Endothelial cell of umbilical vein (primary cell): ENCODE measurements around the gene TRIM7. TPM values are rescaled to one million over a fixed set of nuclear protein-coding genes. Genes with fewer than 3 reads are reported as not detected.

Source experiments
- BruUV-seq: library from RNA; stranded (reverse); fragments of 400-500 nt; replicated peaks from 2 replicates; lab custom pipeline; 2021; lab: Mats Ljungman, UMichigan
- CTCF ChIA-PET: fragments of 300-600, 350-600 bp; sonication (Branson Sonifier 250); formaldehyde crosslinking; loops from one replicate; lab custom pipeline; 2021; ENCODE audit warnings: antibody characterized with exemption, inconsistent platforms; lab: Charles Lee
- POLR2A ChIA-PET: fragments of 300-600, 350-600 bp; sonication (Branson Sonifier 250); formaldehyde crosslinking; loops from one replicate; lab custom pipeline; 2021; ENCODE audit warnings: antibody characterized with exemption, inconsistent platforms; lab: Charles Lee
- DNase-seq: peaks from one replicate; pipeline ENCODE4 v3.0.0-alpha.2; 2011; ENCODE audit warnings: low read depth, low spot score
- FAIRE-seq: peaks from 2 replicates; lab custom pipeline; 2011; peaks lifted over from hg19 to GRCh38; lab: Jason Lieb, UNC
- H2AFZ ChIP-seq: 2 replicates; pipeline ENCODE4 v1.6.0; 2012; ENCODE audit warnings: low read depth, low read length, control low read depth, inconsistent platforms
- H3K27ac ChIP-seq: 2 replicates; pipeline ENCODE4 v1.5.1; 2011; ENCODE audit warnings: low read depth, mild to moderate bottlenecking, control low read depth, low read length, moderate library complexity; ENCODE audit not compliant: insufficient read depth
- H3K27me3 ChIP-seq, 2 experiments: 2 replicates each; pipeline versions ENCODE4 v1.6.0 to v1.6.1; 2011; ENCODE audit warnings: low read length in 2 of 2, mixed read lengths in 1 of 2; ENCODE audit not compliant: control insufficient read depth in 2 of 2, insufficient read depth in 2 of 2
- H3K36me3 ChIP-seq, 2 experiments: 2 replicates in 1 of 2; 3 replicates in 1 of 2; pipeline ENCODE4 v1.5.1; 2011; ENCODE audit warnings: low read length in 2 of 2, mild to moderate bottlenecking in 1 of 2, moderate library complexity in 1 of 2; ENCODE audit not compliant: control insufficient read depth in 2 of 2, insufficient read depth in 2 of 2; ENCODE audit errors: extremely low read depth in 1 of 2
- H3K4me1 ChIP-seq: 3 replicates; pipeline ENCODE4 v1.5.1; 2011; ENCODE audit warnings: mild to moderate bottlenecking, low read length; ENCODE audit not compliant: control insufficient read depth, insufficient read depth; ENCODE audit errors: extremely low read depth
- H3K4me2 ChIP-seq: 2 replicates; pipeline ENCODE4 v1.6.1; 2011; ENCODE audit warnings: low read length, control low read depth, mixed read lengths; ENCODE audit not compliant: insufficient read depth
- H3K4me3 ChIP-seq, 3 experiments: fragments of 200-600 bp in 1 of 3; sonication (generic), shearing (Covaris generic) in 1 of 3; replicated peaks in 1 of 3; 2 replicates each; pipeline ENCODE4 v1.5.1; 2011 to 2016; ENCODE audit warnings: control low read depth in 3 of 3, low read length in 3 of 3, mild to moderate bottlenecking in 2 of 3, inconsistent platforms in 1 of 3, low read depth in 1 of 3, moderate library complexity in 1 of 3; ENCODE audit not compliant: insufficient read depth in 1 of 3
- H3K79me2 ChIP-seq: 2 replicates; pipeline ENCODE4 v1.6.0; 2012; ENCODE audit warnings: low read length, inconsistent platforms; ENCODE audit not compliant: control insufficient read depth, insufficient read depth
- H3K9ac ChIP-seq: replicated peaks from 2 replicates; pipeline ENCODE3; 2011; ENCODE audit warnings: low read length, control low read depth; ENCODE audit not compliant: insufficient read depth; ENCODE audit errors: extremely low read depth
- H3K9me1 ChIP-seq: replicated peaks from 3 replicates; pipeline ENCODE4 v1.6.0; 2011; ENCODE audit warnings: mild to moderate bottlenecking, low read length; ENCODE audit not compliant: control insufficient read depth, insufficient read depth; ENCODE audit errors: extremely low read depth
- H3K9me3 ChIP-seq: replicated peaks from 2 replicates; pipeline ENCODE4 v1.5.1; 2012; ENCODE audit warnings: low read length, inconsistent platforms; ENCODE audit not compliant: control insufficient read depth, insufficient read depth
- H4K20me1 ChIP-seq: replicated peaks from 2 replicates; pipeline ENCODE3; 2011; ENCODE audit warnings: mild to moderate bottlenecking, low read length; ENCODE audit not compliant: control insufficient read depth, insufficient read depth; ENCODE audit errors: extremely low read depth
- EZH2 ChIP-seq: IDR thresholded peaks from 2 replicates; pipeline ENCODE4 v1.6.1; 2012; ENCODE audit warnings: borderline replicate concordance, low read depth, mild to moderate bottlenecking, moderate library complexity, low read length, inconsistent platforms; ENCODE audit not compliant: severe bottlenecking
- FOS ChIP-seq: IDR thresholded peaks from 2 replicates; pipeline ENCODE4 v1.6.1; 2011; ENCODE audit warnings: mild to moderate bottlenecking, low read length, moderate library complexity, borderline replicate concordance; ENCODE audit not compliant: insufficient read depth
- GATA2 ChIP-seq: IDR thresholded peaks from 2 replicates; pipeline ENCODE4 v1.7.0; 2011; ENCODE audit warnings: low read depth, mild to moderate bottlenecking, moderate library complexity, mixed read lengths, low read length; ENCODE audit not compliant: insufficient read length, insufficient read depth
- JUN ChIP-seq: IDR thresholded peaks from 2 replicates; pipeline ENCODE4 v1.6.1; 2011; ENCODE audit warnings: borderline replicate concordance, low read depth; ENCODE audit not compliant: insufficient read length, insufficient read depth
- POLR2A ChIP-seq: IDR thresholded peaks from 2 replicates; pipeline ENCODE4 v1.6.1; 2012; ENCODE audit warnings: low read depth, mild to moderate bottlenecking, control low read depth, low read length
- POLR2AphosphoS5 ChIP-seq: IDR thresholded peaks from 2 replicates; pipeline ENCODE4 v1.6.1; 2012; ENCODE audit warnings: low read depth, mild to moderate bottlenecking, control low read depth, low read length, moderate library complexity; ENCODE audit not compliant: insufficient read depth
- dilution Hi-C: fragments of 300-500 bp; cut with MboI; formaldehyde crosslinking; loops from one replicate; pipeline ENCODE4 v1.15.0; 2019; ENCODE audit warnings: low sequenced_read_pairs; ENCODE audit not compliant: extremely low pct_ligation_motif_present
- intact Hi-C: fragments of 100-400 bp; cut with micrococcal nuclease; formaldehyde crosslinking; loops from one replicate; pipeline ENCODE4 v1.10.0; 2022
- polyA plus RNA-seq, 4 experiments: library from polyadenylated mRNA; depleted of rRNA in 3 of 4; stranded (reverse) in 3 of 4; unstranded in 1 of 4; fragments of >200 nt; gene quantifications; 2 replicates each; pipeline versions ENCODE4 v1.2.1 to v1.2.3, GENCODE V29; 2011 to 2012; ENCODE audit warnings: missing spikeins in 1 of 4
- total RNA-seq: library from RNA; stranded (reverse); gene quantifications from 2 replicates; pipeline ENCODE4 v1.2.3, GENCODE V29; 2021
- TF ChIP-seq, protein P1 (sequence below): IDR thresholded peaks from 2 replicates; pipeline ENCODE4 v1.6.1; 2011; ENCODE audit not compliant: insufficient read depth, insufficient read length
- TF ChIP-seq, protein P2 (sequence below), 2 donors: IDR thresholded peaks; 1 replicate in 1 of 2; 2 replicates in 1 of 2; pipeline ENCODE4 v1.5.1; 2011; ENCODE audit warnings: low read length in 2 of 2, mild to moderate bottlenecking in 2 of 2, moderate library complexity in 2 of 2, control low read depth in 1 of 2, inconsistent platforms in 1 of 2, low read depth in 1 of 2; ENCODE audit not compliant: insufficient read depth in 1 of 2; ENCODE audit errors: extremely low read depth in 1 of 2

TRIM7 gene
- total and polyA plus RNA-seq, 2 donors (not counting 3 experiments of a cell fraction or from before 2014, with no cell fraction given), result 2.7 to 3.4 TPM

DNA sequence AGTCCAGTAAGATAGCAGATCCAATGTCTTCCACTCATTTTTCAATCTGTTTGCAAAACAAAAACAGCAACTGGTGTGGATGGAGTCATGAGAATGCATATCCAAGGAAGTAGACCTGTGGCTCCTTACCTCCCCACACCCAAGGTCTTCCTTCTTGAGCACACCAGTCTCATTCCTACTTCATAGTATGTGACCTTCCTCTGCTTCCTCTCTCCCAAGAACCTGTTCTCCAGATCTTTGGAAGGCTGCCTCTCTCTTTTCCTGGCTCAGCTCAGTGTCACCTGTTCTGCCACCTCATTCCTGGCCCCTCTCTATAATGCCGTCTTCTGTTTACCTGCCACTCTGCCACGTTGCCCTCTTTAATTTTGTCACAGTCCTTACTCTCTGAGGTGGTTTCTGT lies 7.9 kb upstream of the TRIM7 start:
- H3K4me2 ChIP-seq, result no peak overlapping the region
- H3K9ac ChIP-seq, result no peak overlapping the region
- no peak overlapping the region for H2AFZ ChIP-seq
- H3K4me1 ChIP-seq, result peaks cover 9% of the 10 kb centered on the region
- no peaks in the 10 kb centered on the region for H3K36me3 ChIP-seq
- ChIA-PET CTCF (no interaction called here), POLR2A (no interaction called here)
- H3K27me3 ChIP-seq, result peaks cover 0 to 4% of the 10 kb centered on the region in 2 experiments
- H3K4me3 ChIP-seq, result no peak overlapping the region
- no peak overlapping the region for H3K27ac ChIP-seq
- H3K9me1 ChIP-seq, result no peaks in the 10 kb centered on the region
- dilution Hi-C loops, result no loop called here
- DNase-seq, result no peak
- H4K20me1 ChIP-seq, result no peaks in the 10 kb centered on the region
- H3K79me2 ChIP-seq, result no peaks in the 10 kb centered on the region
- TF ChIP-seq, protein P1, sequence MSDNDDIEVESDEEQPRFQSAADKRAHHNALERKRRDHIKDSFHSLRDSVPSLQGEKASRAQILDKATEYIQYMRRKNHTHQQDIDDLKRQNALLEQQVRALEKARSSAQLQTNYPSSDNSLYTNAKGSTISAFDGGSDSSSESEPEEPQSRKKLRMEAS, result no peak
- TF ChIP-seq POLR2A, result no peak
- TF ChIP-seq GATA2, result no peak
- no peak for TF ChIP-seq POLR2AphosphoS5
- FAIRE-seq, result no peak
- no TSS peak for BruUV-seq
- H3K9me3 ChIP-seq, result no peaks in the 10 kb centered on the region
- intact Hi-C loops, result no loop called here

DNA sequence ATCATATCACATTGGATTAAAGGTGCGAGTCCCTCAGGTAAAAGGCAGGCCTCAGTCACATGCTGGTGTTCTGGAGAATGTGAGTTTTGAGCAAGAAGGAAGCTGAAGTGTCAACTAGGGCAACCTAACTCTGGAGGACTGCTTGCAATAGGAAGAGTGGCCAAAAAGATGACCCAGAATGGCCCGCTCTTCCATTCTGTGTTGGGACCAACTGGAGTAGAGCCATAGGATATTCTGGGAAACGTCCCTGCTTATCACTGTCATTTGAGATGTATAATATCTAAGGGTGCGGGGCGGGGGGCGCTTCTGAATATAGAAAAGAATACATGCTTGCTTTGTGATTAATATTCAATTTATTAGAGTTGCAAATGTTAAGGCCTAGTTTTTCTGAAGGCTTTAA lies 7.1 kb upstream of the TRIM7 start:
- H3K9me3 ChIP-seq, result no peaks in the 10 kb centered on the region
- no peak overlapping the region for H3K4me3 ChIP-seq
- intact Hi-C loops, result no loop called here
- no peaks in the 10 kb centered on the region for H3K9me1 ChIP-seq
- dilution Hi-C loops, result no loop called here
- no peak overlapping the region for H3K27ac ChIP-seq
- no peaks in the 10 kb centered on the region for H3K79me2 ChIP-seq
- peaks cover 0 to 4% of the 10 kb centered on the region in 2 experiments for H3K27me3 ChIP-seq
- TF ChIP-seq EZH2 (no peak), JUN (no peak), POLR2AphosphoS5 (no peak), POLR2A (no peak), FOS (no peak), GATA2 (no peak)
- TF ChIP-seq, protein P1, result no peak
- TF ChIP-seq, protein P2, sequence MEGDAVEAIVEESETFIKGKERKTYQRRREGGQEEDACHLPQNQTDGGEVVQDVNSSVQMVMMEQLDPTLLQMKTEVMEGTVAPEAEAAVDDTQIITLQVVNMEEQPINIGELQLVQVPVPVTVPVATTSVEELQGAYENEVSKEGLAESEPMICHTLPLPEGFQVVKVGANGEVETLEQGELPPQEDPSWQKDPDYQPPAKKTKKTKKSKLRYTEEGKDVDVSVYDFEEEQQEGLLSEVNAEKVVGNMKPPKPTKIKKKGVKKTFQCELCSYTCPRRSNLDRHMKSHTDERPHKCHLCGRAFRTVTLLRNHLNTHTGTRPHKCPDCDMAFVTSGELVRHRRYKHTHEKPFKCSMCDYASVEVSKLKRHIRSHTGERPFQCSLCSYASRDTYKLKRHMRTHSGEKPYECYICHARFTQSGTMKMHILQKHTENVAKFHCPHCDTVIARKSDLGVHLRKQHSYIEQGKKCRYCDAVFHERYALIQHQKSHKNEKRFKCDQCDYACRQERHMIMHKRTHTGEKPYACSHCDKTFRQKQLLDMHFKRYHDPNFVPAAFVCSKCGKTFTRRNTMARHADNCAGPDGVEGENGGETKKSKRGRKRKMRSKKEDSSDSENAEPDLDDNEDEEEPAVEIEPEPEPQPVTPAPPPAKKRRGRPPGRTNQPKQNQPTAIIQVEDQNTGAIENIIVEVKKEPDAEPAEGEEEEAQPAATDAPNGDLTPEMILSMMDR (IDR thresholded peaks at IDR 0.05; ENCODE audit: extremely low read depth in 1 of 2, insufficient read depth in 1 of 2, low read depth in 1 of 2, low read length in 2 of 2), result no peak
- BruUV-seq, result no TSS peak
- H2AFZ ChIP-seq, result no peak overlapping the region
- H3K36me3 ChIP-seq, result no peaks in the 10 kb centered on the region
- no peak for FAIRE-seq
- no peaks in the 10 kb centered on the region for H4K20me1 ChIP-seq
- peaks cover 5% of the 10 kb centered on the region for H3K4me1 ChIP-seq
- CTCF ChIA-PET, result no interaction called here
- no peak for DNase-seq
- POLR2A ChIA-PET, result no interaction called here
- no peak overlapping the region for H3K4me2 ChIP-seq
- no peak overlapping the region for H3K9ac ChIP-seq
